ENCODE data around the gene ZNF239.

ZNF239 gene

DNA sequence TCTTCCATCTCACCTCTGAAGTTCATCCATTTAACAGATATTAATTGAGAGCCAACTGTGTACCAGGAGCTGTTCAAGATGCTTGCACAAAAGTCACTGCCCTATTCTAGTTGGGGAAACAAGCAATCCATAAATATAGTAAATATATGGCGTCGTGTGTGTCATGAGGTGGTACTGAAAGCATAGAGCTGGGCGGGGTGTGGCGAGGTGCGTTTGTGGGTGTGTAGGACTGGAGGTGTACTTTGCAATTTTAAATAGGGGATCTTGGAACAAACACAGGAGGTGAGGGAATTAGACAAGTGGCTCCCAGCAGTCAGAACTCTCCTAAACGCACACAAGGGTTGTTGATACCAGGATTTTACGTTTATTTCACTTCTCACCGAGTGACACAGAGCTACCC lies 490 bp upstream of the ZNF239 start:
- Histone ChIP-seq H3K9me2 (replicated peaks; ENCODE audit: control insufficient read depth, low read length) (no peaks in the 10 kb centered on the region), H3K36me3 (ENCODE audit: control insufficient read depth, low read length) (no peaks in the 10 kb centered on the region), H3K9me3 (ENCODE audit: control insufficient read depth, insufficient read depth, low read length) (no peaks in the 10 kb centered on the region), H3F3A (ENCODE audit: control insufficient read depth, insufficient read depth) (no peaks in the 10 kb centered on the region), H3K4me1 (ENCODE audit: control insufficient read depth, low read length) (no peaks in the 10 kb centered on the region), H3K4me3 (ENCODE audit: low read length) (no peak overlapping the region), H3K4me2 (ENCODE audit: low read length) (no peak overlapping the region), H3K27ac (ENCODE audit: low read depth, low read length) (no peak overlapping the region), H3K27me3 (ENCODE audit: control insufficient read depth, low read length) (no peaks in the 10 kb centered on the region), H3K79me2 (ENCODE audit: control insufficient read depth, low read length) (no peaks in the 10 kb centered on the region), H4K20me1 (ENCODE audit: control insufficient read depth, insufficient read depth, low read depth, low read length) (no peaks in the 10 kb centered on the region)
- no peak for TF ChIP-seq CTCF (IDR thresholded peaks at IDR 0.05; ENCODE audit: low read depth, low read length, poor library complexity, severe bottlenecking)
- TF ChIP-seq EZH2phosphoT487 (IDR thresholded peaks at IDR 0.05; ENCODE audit: borderline replicate concordance, low read length): no peak

DNA sequence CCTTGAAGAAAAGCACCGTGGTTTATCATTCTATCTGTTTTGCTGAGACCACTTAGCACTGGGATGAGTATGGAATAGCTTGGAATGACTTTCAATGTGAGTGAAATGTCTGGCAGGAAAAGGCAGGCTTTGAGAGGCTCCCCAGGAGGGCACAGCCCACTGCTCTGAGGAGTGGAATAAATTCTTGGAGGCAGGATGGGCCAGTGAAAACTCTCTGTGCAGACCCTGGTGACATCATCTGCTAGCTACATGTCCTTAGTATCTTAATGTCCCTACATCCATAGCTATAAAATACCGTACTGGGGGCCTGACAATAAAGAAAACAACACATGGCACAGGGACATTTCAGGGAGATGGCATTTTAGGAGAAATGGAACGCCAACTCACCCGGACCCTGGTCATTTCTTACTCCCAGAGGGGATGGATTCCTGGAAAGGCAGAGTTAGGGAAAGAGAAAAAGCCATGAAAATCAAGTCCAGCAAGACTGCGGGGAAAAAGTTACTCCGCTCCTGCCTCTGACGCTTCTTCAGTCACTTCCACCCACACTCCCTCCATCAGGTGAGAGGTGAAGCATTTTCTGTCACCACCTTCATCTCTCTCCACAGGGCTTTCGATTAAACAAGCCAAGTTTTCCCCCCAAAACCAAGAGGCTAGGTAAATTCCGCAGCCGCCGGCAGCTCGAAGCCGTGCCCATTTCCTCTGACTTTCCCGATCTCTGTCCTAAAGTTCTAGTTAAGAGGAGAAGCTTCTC lies 991 bp downstream of the ZNF239 start:
- Histone ChIP-seq H3K9me2 (replicated peaks; ENCODE audit: control insufficient read depth, low read length) (no peaks in the 10 kb centered on the region), H3F3A (ENCODE audit: control insufficient read depth, insufficient read depth) (no peaks in the 10 kb centered on the region), H4K20me1 (ENCODE audit: control insufficient read depth, insufficient read depth, low read depth, low read length) (no peaks in the 10 kb centered on the region), H3K4me3 (ENCODE audit: low read length) (no peak overlapping the region), H3K36me3 (ENCODE audit: control insufficient read depth, low read length) (no peaks in the 10 kb centered on the region), H3K4me2 (ENCODE audit: low read length) (no peak overlapping the region), H3K9me3 (ENCODE audit: control insufficient read depth, insufficient read depth, low read length) (no peaks in the 10 kb centered on the region), H3K27ac (ENCODE audit: low read depth, low read length) (no peak overlapping the region), H3K27me3 (ENCODE audit: control insufficient read depth, low read length) (no peaks in the 10 kb centered on the region), H3K79me2 (ENCODE audit: control insufficient read depth, low read length) (no peaks in the 10 kb centered on the region), H3K4me1 (ENCODE audit: control insufficient read depth, low read length) (no peaks in the 10 kb centered on the region)
- TF ChIP-seq CTCF (IDR thresholded peaks at IDR 0.05; ENCODE audit: low read depth, low read length, poor library complexity, severe bottlenecking) (no peak), EZH2phosphoT487 (IDR thresholded peaks at IDR 0.05; ENCODE audit: borderline replicate concordance, low read length) (no peak)

- Histone ChIP-seq H4K20me1 (ENCODE audit: control insufficient read depth, insufficient read depth, low read depth, low read length) (no peaks in the 10 kb centered on the region), H3K4me1 (ENCODE audit: control insufficient read depth, low read length) (no peaks in the 10 kb centered on the region), H3K27ac (ENCODE audit: low read depth, low read length) (no peak overlapping the region), H3F3A (ENCODE audit: control insufficient read depth, insufficient read depth) (no peaks in the 10 kb centered on the region), H3K4me2 (ENCODE audit: low read length) (no peak overlapping the region), H3K4me3 (ENCODE audit: low read length) (no peak overlapping the region), H3K79me2 (ENCODE audit: control insufficient read depth, low read length) (no peaks in the 10 kb centered on the region), H3K9me2 (replicated peaks; ENCODE audit: control insufficient read depth, low read length) (no peaks in the 10 kb centered on the region), H3K9me3 (ENCODE audit: control insufficient read depth, insufficient read depth, low read length) (no peaks in the 10 kb centered on the region), H3K36me3 (ENCODE audit: control insufficient read depth, low read length) (no peaks in the 10 kb centered on the region), H3K27me3 (ENCODE audit: control insufficient read depth, low read length) (no peaks in the 10 kb centered on the region)
- TF ChIP-seq EZH2phosphoT487 (IDR thresholded peaks at IDR 0.05; ENCODE audit: borderline replicate concordance, low read length): no peak
- TF ChIP-seq CTCF (IDR thresholded peaks at IDR 0.05; ENCODE audit: low read depth, low read length, poor library complexity, severe bottlenecking): no peak
Observed at GRCh38 chr10:43570971-43571370, 3.4 kb downstream of the ZNF239 start.

All from DOHH2 (cell line).